ENCODE results near the gene THAP7. TPM values are rescaled to one million over a fixed set of nuclear protein-coding genes. Genes with fewer than 3 reads are reported as not detected.

Gene THAP7
- total RNA-seq, 4 donors from 2014 or later: 33.9 to 57.0 (median 37.4) TPM

DNA sequence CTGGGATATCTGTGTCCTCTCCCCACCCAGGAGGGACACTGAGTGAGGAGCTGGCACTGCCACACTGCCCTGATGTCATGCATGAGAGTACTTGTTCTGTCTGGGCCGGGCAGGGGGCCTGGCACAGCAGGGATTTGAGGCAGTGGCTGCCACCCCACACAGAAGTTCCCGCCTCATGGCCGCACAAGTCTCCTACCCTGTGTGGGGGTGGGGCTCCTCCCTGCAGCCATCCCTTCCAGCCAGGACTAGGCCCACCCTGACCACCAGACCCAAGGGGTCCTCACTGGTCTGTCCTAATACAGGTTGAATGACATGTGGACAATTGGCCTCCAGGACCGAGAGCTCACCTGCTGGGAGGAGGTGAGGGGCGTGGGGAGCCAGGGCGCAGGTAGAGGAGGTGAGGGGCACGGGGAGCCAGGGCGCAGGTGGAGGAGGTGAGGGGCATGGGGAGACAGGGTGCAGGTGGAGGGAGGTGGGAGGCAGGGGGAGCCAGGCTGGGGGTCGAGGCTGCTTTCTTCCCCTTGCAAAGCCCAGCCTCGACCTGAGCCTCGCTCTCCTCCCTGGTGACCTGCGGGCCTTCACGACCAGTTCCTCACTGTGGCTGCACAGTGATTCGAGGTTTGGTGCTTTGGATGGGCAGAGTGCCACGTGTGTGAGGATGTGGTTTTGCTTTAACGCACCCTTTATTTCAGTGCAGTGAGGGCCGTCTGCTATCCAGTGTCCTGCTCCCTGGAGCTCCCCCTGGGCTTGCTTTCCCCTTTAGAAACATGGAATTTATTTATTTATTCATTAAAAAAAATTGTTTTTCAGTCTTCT, 12.4 kb downstream of the THAP7 start:
- Histone ChIP-seq H3K4me1 (no peaks in the 10 kb centered on the region), H3K36me3 (peaks cover 66% of the 10 kb centered on the region), H3K9me3 (no peaks in the 10 kb centered on the region), H3K27me3 (no peaks in the 10 kb centered on the region), H3K27ac (no peak overlapping the region), H3K4me3 (no peak overlapping the region)
- DNase-seq (ENCODE audit: low spot score in 2 of 2): peak in 1 of 2 donors; percentile 59
- 59% methylated on average over 13 of the region's 17 CpGs for WGBS
- TF ChIP-seq, protein P1, sequence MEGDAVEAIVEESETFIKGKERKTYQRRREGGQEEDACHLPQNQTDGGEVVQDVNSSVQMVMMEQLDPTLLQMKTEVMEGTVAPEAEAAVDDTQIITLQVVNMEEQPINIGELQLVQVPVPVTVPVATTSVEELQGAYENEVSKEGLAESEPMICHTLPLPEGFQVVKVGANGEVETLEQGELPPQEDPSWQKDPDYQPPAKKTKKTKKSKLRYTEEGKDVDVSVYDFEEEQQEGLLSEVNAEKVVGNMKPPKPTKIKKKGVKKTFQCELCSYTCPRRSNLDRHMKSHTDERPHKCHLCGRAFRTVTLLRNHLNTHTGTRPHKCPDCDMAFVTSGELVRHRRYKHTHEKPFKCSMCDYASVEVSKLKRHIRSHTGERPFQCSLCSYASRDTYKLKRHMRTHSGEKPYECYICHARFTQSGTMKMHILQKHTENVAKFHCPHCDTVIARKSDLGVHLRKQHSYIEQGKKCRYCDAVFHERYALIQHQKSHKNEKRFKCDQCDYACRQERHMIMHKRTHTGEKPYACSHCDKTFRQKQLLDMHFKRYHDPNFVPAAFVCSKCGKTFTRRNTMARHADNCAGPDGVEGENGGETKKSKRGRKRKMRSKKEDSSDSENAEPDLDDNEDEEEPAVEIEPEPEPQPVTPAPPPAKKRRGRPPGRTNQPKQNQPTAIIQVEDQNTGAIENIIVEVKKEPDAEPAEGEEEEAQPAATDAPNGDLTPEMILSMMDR (IDR thresholded peaks at IDR 0.05): no peak
- TF ChIP-seq EP300 (IDR thresholded peaks at IDR 0.05) (no peak), POLR2AphosphoS5 (IDR thresholded peaks at IDR 0.05) (no peak), POLR2A (IDR thresholded peaks at IDR 0.05) (no peak)

DNA sequence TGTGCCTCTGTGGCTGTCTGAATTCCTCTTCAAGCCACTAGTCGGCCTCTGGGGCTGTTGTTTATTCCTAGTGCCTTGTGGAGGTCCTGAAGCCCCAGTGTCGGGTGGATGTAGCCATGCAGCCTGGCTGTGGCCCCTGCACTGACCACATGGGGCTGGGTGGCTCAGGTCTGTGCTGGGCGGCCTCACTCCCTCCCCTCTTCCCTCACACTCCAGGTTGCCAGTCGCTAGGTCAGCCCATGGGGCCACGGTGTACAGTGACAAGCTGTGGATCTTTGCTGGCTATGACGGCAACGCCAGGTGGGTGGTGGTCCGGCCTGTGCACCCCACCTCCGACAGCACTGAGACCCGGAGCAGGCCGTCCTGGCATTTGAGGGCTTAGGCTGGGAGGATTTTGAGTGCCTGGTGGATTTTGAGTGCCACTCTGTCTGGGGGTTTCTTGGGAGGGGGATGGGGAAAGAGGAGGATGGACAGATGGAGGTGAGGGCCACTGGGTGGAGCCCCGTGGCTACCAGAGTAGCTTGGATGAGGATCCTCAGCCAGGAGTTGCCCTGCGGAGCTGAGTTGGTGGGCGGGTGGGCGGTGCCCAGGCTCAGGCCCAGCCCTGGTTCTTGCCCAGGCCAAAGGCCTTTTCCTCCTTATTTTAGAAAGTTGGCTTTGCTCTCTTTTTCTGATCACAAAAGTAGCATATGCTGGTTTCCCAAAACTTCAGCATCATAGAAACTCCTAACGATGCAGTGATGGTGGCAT, 13.2 kb downstream of the THAP7 start:
- TF ChIP-seq POLR2A (IDR thresholded peaks at IDR 0.05) (no peak), POLR2AphosphoS5 (IDR thresholded peaks at IDR 0.05) (no peak), EP300 (IDR thresholded peaks at IDR 0.05) (no peak)
- TF ChIP-seq, protein P1 (IDR thresholded peaks at IDR 0.05): no peak
- 94% methylated on average over 15 of the region's 16 CpGs for WGBS
- peaks cover 58% of the 10 kb centered on the region for H3K36me3 ChIP-seq
- H3K4me3 ChIP-seq: no peak overlapping the region
- peak in 1 of 2 donors; percentile 58 for DNase-seq (ENCODE audit: low spot score in 2 of 2)
- H3K27me3 ChIP-seq: no peaks in the 10 kb centered on the region
- no peaks in the 10 kb centered on the region for H3K9me3 ChIP-seq
- peaks cover 2% of the 10 kb centered on the region for H3K4me1 ChIP-seq
- H3K27ac ChIP-seq: no peak overlapping the region

DNA sequence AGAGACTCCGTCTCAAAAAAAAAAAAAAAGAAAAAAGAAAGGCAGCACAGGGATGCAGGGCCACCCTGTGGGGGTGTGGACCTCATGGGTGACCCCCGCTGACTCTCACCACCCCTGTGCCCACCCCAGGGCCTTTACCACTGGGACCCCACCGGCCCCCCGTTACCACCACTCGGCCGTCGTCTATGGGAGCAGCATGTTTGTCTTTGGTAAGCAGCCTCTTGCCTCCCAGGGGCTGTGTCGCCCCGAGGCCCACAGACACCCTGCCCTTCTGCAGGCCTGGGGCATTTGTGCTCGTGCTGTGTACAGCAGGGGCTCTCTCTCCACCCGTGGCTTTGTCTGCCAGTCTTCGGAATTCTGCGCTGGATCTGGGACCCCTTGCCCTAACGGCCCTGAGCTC, 14.5 kb downstream of the THAP7 start:
- Histone ChIP-seq H3K4me3 (no peak overlapping the region), H3K36me3 (peaks cover 45% of the 10 kb centered on the region), H3K27ac (no peak overlapping the region), H3K27me3 (no peaks in the 10 kb centered on the region), H3K9me3 (no peaks in the 10 kb centered on the region), H3K4me1 (peaks cover 16% of the 10 kb centered on the region)
- 84% methylated on average over 13 of the region's 14 CpGs for WGBS
- no peak for DNase-seq (ENCODE audit: low spot score in 2 of 2)
- TF ChIP-seq POLR2A (IDR thresholded peaks at IDR 0.05) (no peak), EP300 (IDR thresholded peaks at IDR 0.05) (no peak), POLR2AphosphoS5 (IDR thresholded peaks at IDR 0.05) (no peak)
- TF ChIP-seq, protein P1 (IDR thresholded peaks at IDR 0.05): no peak

DNA sequence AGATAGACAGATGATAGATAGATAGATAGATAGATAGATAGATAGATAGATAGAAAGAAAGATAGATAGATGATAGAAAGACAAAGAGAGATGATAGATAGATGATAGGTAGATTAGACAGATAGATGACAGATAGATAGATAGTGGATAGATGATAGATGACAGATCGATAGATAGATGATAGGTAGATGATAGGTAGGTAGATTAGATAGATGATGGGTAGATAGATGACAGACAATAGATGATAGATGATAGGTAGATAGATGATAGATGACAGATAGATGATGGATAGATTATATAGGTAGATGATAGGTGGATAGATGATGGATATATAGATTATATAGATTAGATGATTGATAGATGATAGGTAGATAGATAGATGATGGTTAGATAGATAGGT, 15.6 kb downstream of the THAP7 start:
- Histone ChIP-seq H3K27ac (no peak overlapping the region), H3K27me3 (no peaks in the 10 kb centered on the region), H3K36me3 (peaks cover 34% of the 10 kb centered on the region), H3K9me3 (no peaks in the 10 kb centered on the region), H3K4me3 (no peak overlapping the region), H3K4me1 (peaks cover 19% of the 10 kb centered on the region)
- TF ChIP-seq, protein P1 (IDR thresholded peaks at IDR 0.05): no peak
- TF ChIP-seq EP300 (IDR thresholded peaks at IDR 0.05): no peak
- 95% methylated on average over 1 of the region's 1 CpG for WGBS
- no peak for DNase-seq (ENCODE audit: low spot score in 2 of 2)

DNA sequence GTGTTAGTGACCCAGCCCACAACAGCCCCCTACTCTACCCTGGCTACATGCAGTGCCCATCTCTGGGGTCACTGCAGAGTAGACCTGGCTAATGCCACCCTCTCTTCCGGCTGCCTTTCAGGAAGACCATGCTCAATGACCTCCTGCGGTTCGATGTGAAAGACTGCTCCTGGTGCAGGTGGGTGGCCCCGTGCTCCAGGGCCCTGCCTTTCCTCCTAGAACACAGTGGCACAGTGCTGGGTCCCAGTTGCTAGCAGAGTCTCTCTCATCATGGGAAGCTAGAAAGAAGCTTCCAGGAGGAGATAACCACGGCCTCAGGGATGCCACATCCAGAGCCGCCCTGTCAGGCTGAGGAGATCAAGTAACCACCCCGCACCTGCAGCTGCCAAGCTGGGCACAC, 16.2 kb downstream of the THAP7 start:
- H3K4me1 ChIP-seq: peaks cover 25% of the 10 kb centered on the region
- peak in 1 of 2 donors; percentile 46 for DNase-seq (ENCODE audit: low spot score in 2 of 2)
- 77% methylated on average over 6 of the region's 7 CpGs for WGBS
- no peaks in the 10 kb centered on the region for H3K9me3 ChIP-seq
- H3K27me3 ChIP-seq: no peaks in the 10 kb centered on the region
- H3K27ac ChIP-seq: no peak overlapping the region
- H3K36me3 ChIP-seq: peaks cover 29% of the 10 kb centered on the region
- H3K4me3 ChIP-seq: no peak overlapping the region
- TF ChIP-seq POLR2AphosphoS5 (IDR thresholded peaks at IDR 0.05): no peak
- TF ChIP-seq, protein P1 (IDR thresholded peaks at IDR 0.05): no peak
- no peak for TF ChIP-seq EP300 (IDR thresholded peaks at IDR 0.05)
- TF ChIP-seq POLR2A (IDR thresholded peaks at IDR 0.05): no peak

Measured in suprapubic skin (tissue), 4 donors.